K562 (cell line): ENCODE data around the gene MLF1. TPM values are rescaled to one million over a fixed set of nuclear protein-coding genes. Genes with fewer than 3 reads are reported as not detected.

Source experiments
- ATAC-seq: fragments of 200-7000 bp; cut with Tn5 transposase; 3 replicates; pipeline ENCODE4 v1.9.1; 2020; ENCODE audit warnings: moderate library complexity
- BruUV-seq: library from RNA; stranded (reverse); fragments of 400-500 nt; replicated peaks from 2 replicates; lab custom pipeline; 2021; lab: Mats Ljungman, UMichigan
- CTCF ChIA-PET: fragments of 300-600 bp; formaldehyde crosslinking; extraction: SDS; loops from one replicate; lab custom pipeline; 2021; ENCODE audit warnings: low intra/inter-chr PET ratio; lab: Yijun Ruan, JAX
- POLR2A ChIA-PET: fragments of 300-600, 350-650 bp; sonication (Branson Sonifier 250); formaldehyde crosslinking; extraction: SDS; loops from one replicate; lab custom pipeline; 2021; ENCODE audit warnings: antibody characterized with exemption, inconsistent platforms; lab: Yijun Ruan, JAX
- DNase-seq, 4 experiments: peaks; one replicate each; pipeline versions ENCODE4 v3.0.0 to v3.0.0-alpha.2; 2011 to 2018; ENCODE audit warnings: low spot score in 3 of 4, mixed read lengths in 3 of 4; ENCODE audit errors: extremely low read depth in 1 of 4
- FAIRE-seq: peaks from 2 replicates; lab custom pipeline; 2011; peaks lifted over from hg19 to GRCh38; lab: Jason Lieb, UNC
- H2AFZ ChIP-seq: 2 replicates; pipeline ENCODE4 v1.6.0; 2011; ENCODE audit warnings: low read depth, low read length, control low read depth, inconsistent platforms
- H3K27ac ChIP-seq: fragments of 200-600 bp; 3 replicates; pipeline ENCODE4 v1.8.0; 2011; ENCODE audit warnings: low read depth, mild to moderate bottlenecking, control low read depth, inconsistent platforms, low read length, moderate library complexity, mixed read lengths; ENCODE audit errors: extremely low read depth
- H3K27me3 ChIP-seq, 2 experiments: fragments of 300-600 bp in 1 of 2; 2 replicates in 1 of 2; 3 replicates in 1 of 2; pipeline versions ENCODE4 v1.6.0 to v1.8.0; 2011; ENCODE audit warnings: inconsistent platforms in 2 of 2, low read length in 2 of 2, mild to moderate bottlenecking in 1 of 2, mixed read lengths in 1 of 2, moderate library complexity in 1 of 2; ENCODE audit not compliant: control insufficient read depth in 2 of 2, insufficient read depth in 2 of 2
- H3K36me3 ChIP-seq: fragments of 300-600 bp; 3 replicates; pipeline ENCODE4 v1.8.0; 2011; ENCODE audit warnings: mild to moderate bottlenecking, low read length, inconsistent platforms; ENCODE audit not compliant: control insufficient read depth, insufficient read depth
- H3K4me1 ChIP-seq, 2 experiments: fragments of 200-600 bp in 1 of 2; replicated peaks in 1 of 2; 2 replicates in 1 of 2; 3 replicates in 1 of 2; pipeline versions ENCODE4 v1.5.1 to v1.8.0; 2011; ENCODE audit warnings: inconsistent platforms in 2 of 2, low read length in 2 of 2, mild to moderate bottlenecking in 1 of 2, mixed read lengths in 1 of 2, moderate library complexity in 1 of 2; ENCODE audit not compliant: control insufficient read depth in 2 of 2, insufficient read depth in 2 of 2
- H3K4me2 ChIP-seq: 2 replicates; pipeline ENCODE4 v1.6.1; 2011; ENCODE audit warnings: low read length, control low read depth, inconsistent platforms, mixed read lengths; ENCODE audit not compliant: insufficient read depth
- H3K4me3 ChIP-seq: fragments of 200-600 bp; sonication (generic), shearing (Covaris generic); 2 replicates; pipeline ENCODE4 v1.5.1; 2016; ENCODE audit warnings: control low read depth, inconsistent platforms
- H3K79me2 ChIP-seq: fragments of 200-600 bp; 3 replicates; pipeline ENCODE4 v1.8.0; 2011; ENCODE audit warnings: low read length, inconsistent platforms; ENCODE audit not compliant: control insufficient read depth, insufficient read depth
- H3K9ac ChIP-seq, 2 experiments: 2 replicates each; pipeline versions ENCODE4 v1.6.0 to v1.6.1; 2011; ENCODE audit warnings: low read depth in 2 of 2, low read length in 2 of 2, control low read depth in 1 of 2, inconsistent platforms in 1 of 2, mild to moderate bottlenecking in 1 of 2, mixed read lengths in 1 of 2; ENCODE audit not compliant: insufficient read depth in 1 of 2
- H3K9me1 ChIP-seq: one replicate; pipeline ENCODE4 v1.6.0; 2011; ENCODE audit warnings: inconsistent platforms, mild to moderate bottlenecking, low read length, moderate library complexity; ENCODE audit not compliant: control insufficient read depth, insufficient read depth
- H3K9me3 ChIP-seq: replicated peaks from 2 replicates; pipeline ENCODE4 v1.5.1; 2011; ENCODE audit warnings: low read depth, low read length, inconsistent platforms; ENCODE audit not compliant: control insufficient read depth, insufficient read depth
- H4K20me1 ChIP-seq: replicated peaks from 2 replicates; pipeline ENCODE4 v1.6.1; 2011; ENCODE audit warnings: low read length, inconsistent platforms, mixed read lengths; ENCODE audit not compliant: control insufficient read depth, insufficient read depth
- ESRRB ChIP-seq: fragments of 250-450 bp; sonication (Bioruptor Pico); IDR thresholded peaks from 2 replicates; pipeline ENCODE4 v1.5.0; 2020; ENCODE audit warnings: mild to moderate bottlenecking, moderate library complexity, borderline replicate concordance
- MYBL2 ChIP-seq, 2 experiments: fragments of 450-650 bp in 1 of 2; sonication (generic) in 1 of 2; formaldehyde crosslinking in 1 of 2; IDR thresholded peaks; 2 replicates each; pipeline versions ENCODE4 v1.6.1 to v1.8.1; 2017 to 2022; ENCODE audit warnings: borderline replicate concordance in 1 of 2, inconsistent platforms in 1 of 2, low read depth in 1 of 2, mild to moderate bottlenecking in 1 of 2, missing genetic modification reagents in 1 of 2, moderate library complexity in 1 of 2
- PRMT5 ChIP-seq: sonication (generic); formaldehyde crosslinking; IDR thresholded peaks from 2 replicates; pipeline ENCODE4 v1.5.0; 2020; ENCODE audit warnings: missing genetic modification reagents
- RBBP5 ChIP-seq: fragments of 200-600 bp; sonication (generic); IDR thresholded peaks from 2 replicates; pipeline ENCODE4 v1.6.1; 2012; ENCODE audit warnings: borderline replicate concordance, mild to moderate bottlenecking, low read length, control low read depth, inconsistent platforms; ENCODE audit not compliant: insufficient read depth, poor library complexity, severe bottlenecking
- SIN3B ChIP-seq: fragments of 450-650 bp; IDR thresholded peaks from 2 replicates; pipeline ENCODE4 v1.6.1; 2017; ENCODE audit warnings: low read depth, mild to moderate bottlenecking, moderate library complexity
- SMAD3 ChIP-seq: fragments of 450-650 bp; formaldehyde crosslinking; conservative IDR thresholded peaks from 2 replicates; pipeline ENCODE4 v1.4.0; 2020; ENCODE audit warnings: mild to moderate bottlenecking
- STAG1 ChIP-seq: sonication (generic); formaldehyde crosslinking; IDR thresholded peaks from 2 replicates; pipeline ENCODE4 v1.5.0; 2020; ENCODE audit warnings: missing genetic modification reagents, borderline replicate concordance
- XRCC5 ChIP-seq: fragments of 200-400 bp; formaldehyde crosslinking; IDR thresholded peaks from 2 replicates; pipeline ENCODE4 v1.6.1; 2017; ENCODE audit warnings: low read depth, mild to moderate bottlenecking, low read length
- ZBTB17 ChIP-seq: fragments of 450-650 bp; formaldehyde crosslinking; IDR thresholded peaks from 2 replicates; pipeline ENCODE4 v1.4.0; 2020; ENCODE audit warnings: mild to moderate bottlenecking
- ZFX ChIP-seq: sonication (generic); formaldehyde crosslinking; IDR thresholded peaks from 2 replicates; pipeline ENCODE4 v1.8.0; 2022; ENCODE audit warnings: mild to moderate bottlenecking, missing genetic modification reagents, moderate library complexity
- ZNF217 ChIP-seq: sonication (generic); formaldehyde crosslinking; IDR thresholded peaks from 2 replicates; pipeline ENCODE4 v1.8.0; 2022; ENCODE audit warnings: mild to moderate bottlenecking, missing genetic modification reagents
- in situ Hi-C: fragments of 300-500 bp; cut with MboI; formaldehyde crosslinking; loops from 4 replicates; pipeline ENCODE4 v1.15.0; 2018; ENCODE audit warnings: inconsistent platforms, mixed read lengths
- intact Hi-C: fragments of 100-400 bp; cut with micrococcal nuclease; formaldehyde crosslinking; loops from 2 replicates; pipeline ENCODE4 v1.14.2; 2022
- polyA plus RNA-seq, 8 experiments: library from polyadenylated mRNA; depleted of rRNA in 4 of 8; stranded (reverse) in 5 of 8; unstranded in 3 of 8; fragments of >200 nt; fragmentation: Nextera tagmentation in 2 of 8; fragmentation: Illumina TruSeq in 1 of 8; extraction: Ambion mirVana in 2 of 8; extraction: Trizol in 1 of 8; gene quantifications; 2 replicates each; pipeline versions ENCODE4 v1.2.1 to v1.2.3, GENCODE V29; 2011 to 2014; ENCODE audit warnings: inconsistent platforms in 1 of 8, missing spikeins in 1 of 8
- total RNA-seq, 7 experiments: library from RNA; depleted of rRNA in 6 of 7; stranded (reverse); fragments of >200 nt in 6 of 7; fragmentation: Illumina TruSeq in 2 of 7; extraction: Trizol in 2 of 7; gene quantifications; 2 replicates each; pipeline versions ENCODE4 v1.2.1 to v1.2.3, GENCODE V29; 2011 to 2021; ENCODE audit warnings: low replicate concordance in 1 of 7
- TF ChIP-seq, protein P1 (sequence below): fragments of 250-450 bp; sonication (Bioruptor Pico); IDR thresholded peaks from 2 replicates; pipeline ENCODE4 v1.5.1; 2021; ENCODE audit warnings: mild to moderate bottlenecking
- TF ChIP-seq, protein P2 (sequence below): fragments of 450-650 bp; IDR thresholded peaks from 2 replicates; pipeline ENCODE4 v1.6.1; 2017; ENCODE audit warnings: mild to moderate bottlenecking, moderate library complexity
- TF ChIP-seq, protein P3 (sequence below): sonication (generic); formaldehyde crosslinking; IDR thresholded peaks from 2 replicates; pipeline ENCODE4 v1.8.0; 2023; ENCODE audit warnings: missing genetic modification reagents, mild to moderate bottlenecking, borderline replicate concordance

The MLF1 gene
- total and polyA plus RNA-seq, 9 of the 15 experiments (the other 6 are each of a cell fraction or from before 2014, with no cell fraction given): 20.4 to 71.0 (median 27.1) TPM

DNA sequence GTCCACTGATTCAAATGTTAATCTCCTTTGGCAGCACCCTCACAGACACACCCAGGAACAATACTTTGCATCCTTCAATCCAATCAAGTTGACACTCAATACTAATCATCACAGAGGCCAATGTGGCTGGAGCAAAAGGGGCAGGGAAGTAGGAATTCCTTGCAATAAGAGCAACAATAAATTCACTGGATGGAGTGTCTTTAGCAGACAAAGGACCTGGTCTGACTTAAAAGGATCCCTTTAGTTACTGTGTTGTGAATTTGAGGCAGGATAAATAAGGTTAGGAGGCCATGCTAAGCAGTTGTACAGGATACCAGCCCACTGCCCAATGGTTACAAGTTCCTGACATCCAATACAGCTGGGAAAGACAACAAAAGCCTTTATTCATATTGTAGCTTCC is 61.0 kb downstream of the MLF1 start:
- H3K9me3 ChIP-seq: peaks cover 3% of the 10 kb centered on the region; the same call in 1 of the 2 replicates
- H3K4me3 ChIP-seq: no peak overlapping the region
- ChIA-PET POLR2A (interaction anchor here (1.0 kb wide), 1 partner anchor 157 kb away, joined by 4 read pairs; no protein-coding TSS in a partner anchor), CTCF (no interaction called here)
- no peaks in the 10 kb centered on the region for H3K9me1 ChIP-seq
- DNase-seq (no peak), FAIRE-seq (no peak), ATAC-seq (no peak)
- no peaks in the 10 kb centered on the region for H3K4me1 ChIP-seq
- H3K9ac ChIP-seq: no peak overlapping the region
- no TSS peak for BruUV-seq
- H3K27ac ChIP-seq: no peak overlapping the region
- no peaks in the 10 kb centered on the region for H3K79me2 ChIP-seq
- in situ Hi-C loops (no loop called here), intact Hi-C loops (no loop called here)
- no peaks in the 10 kb centered on the region for H3K27me3 ChIP-seq
- H3K4me2 ChIP-seq: no peak overlapping the region
- no peak overlapping the region for H2AFZ ChIP-seq
- no peaks in the 10 kb centered on the region for H3K36me3 ChIP-seq
- H4K20me1 ChIP-seq: no peaks in the 10 kb centered on the region
- TF ChIP-seq, protein P1, sequence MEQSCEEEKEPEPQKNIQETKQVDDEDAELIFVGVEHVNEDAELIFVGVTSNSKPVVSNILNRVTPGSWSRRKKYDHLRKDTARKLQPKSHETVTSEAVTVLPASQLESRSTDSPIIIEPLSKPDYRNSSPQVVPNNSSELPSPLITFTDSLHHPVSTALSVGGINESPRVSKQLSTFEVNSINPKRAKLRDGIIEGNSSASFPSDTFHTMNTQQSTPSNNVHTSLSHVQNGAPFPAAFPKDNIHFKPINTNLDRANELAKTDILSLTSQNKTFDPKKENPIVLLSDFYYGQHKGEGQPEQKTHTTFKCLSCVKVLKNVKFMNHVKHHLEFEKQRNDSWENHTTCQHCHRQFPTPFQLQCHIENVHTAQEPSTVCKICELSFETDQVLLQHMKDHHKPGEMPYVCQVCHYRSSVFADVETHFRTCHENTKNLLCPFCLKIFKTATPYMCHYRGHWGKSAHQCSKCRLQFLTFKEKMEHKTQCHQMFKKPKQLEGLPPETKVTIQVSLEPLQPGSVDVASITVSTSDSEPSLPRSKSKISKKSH (CRISPR knock-in tag): no peak
- no peak for TF ChIP-seq STAG1 (CRISPR knock-in tag)
- no peak for TF ChIP-seq SMAD3 (CRISPR knock-in tag)
- TF ChIP-seq MYBL2 (IDR thresholded peaks at IDR 0.05; ENCODE audit: low read depth): no peak
- TF ChIP-seq MYBL2 (CRISPR knock-in tag; IDR thresholded peaks at IDR 0.05; ENCODE audit: borderline replicate concordance): no peak
- TF ChIP-seq ZNF217 (CRISPR knock-in tag): no peak
- TF ChIP-seq ZBTB17 (CRISPR knock-in tag): no peak
- TF ChIP-seq SIN3B: no peak
- TF ChIP-seq ZFX (CRISPR knock-in tag): no peak
- TF ChIP-seq, protein P2, sequence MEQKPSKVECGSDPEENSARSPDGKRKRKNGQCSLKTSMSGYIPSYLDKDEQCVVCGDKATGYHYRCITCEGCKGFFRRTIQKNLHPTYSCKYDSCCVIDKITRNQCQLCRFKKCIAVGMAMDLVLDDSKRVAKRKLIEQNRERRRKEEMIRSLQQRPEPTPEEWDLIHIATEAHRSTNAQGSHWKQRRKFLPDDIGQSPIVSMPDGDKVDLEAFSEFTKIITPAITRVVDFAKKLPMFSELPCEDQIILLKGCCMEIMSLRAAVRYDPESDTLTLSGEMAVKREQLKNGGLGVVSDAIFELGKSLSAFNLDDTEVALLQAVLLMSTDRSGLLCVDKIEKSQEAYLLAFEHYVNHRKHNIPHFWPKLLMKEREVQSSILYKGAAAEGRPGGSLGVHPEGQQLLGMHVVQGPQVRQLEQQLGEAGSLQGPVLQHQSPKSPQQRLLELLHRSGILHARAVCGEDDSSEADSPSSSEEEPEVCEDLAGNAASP: no peak
- TF ChIP-seq, protein P3, sequence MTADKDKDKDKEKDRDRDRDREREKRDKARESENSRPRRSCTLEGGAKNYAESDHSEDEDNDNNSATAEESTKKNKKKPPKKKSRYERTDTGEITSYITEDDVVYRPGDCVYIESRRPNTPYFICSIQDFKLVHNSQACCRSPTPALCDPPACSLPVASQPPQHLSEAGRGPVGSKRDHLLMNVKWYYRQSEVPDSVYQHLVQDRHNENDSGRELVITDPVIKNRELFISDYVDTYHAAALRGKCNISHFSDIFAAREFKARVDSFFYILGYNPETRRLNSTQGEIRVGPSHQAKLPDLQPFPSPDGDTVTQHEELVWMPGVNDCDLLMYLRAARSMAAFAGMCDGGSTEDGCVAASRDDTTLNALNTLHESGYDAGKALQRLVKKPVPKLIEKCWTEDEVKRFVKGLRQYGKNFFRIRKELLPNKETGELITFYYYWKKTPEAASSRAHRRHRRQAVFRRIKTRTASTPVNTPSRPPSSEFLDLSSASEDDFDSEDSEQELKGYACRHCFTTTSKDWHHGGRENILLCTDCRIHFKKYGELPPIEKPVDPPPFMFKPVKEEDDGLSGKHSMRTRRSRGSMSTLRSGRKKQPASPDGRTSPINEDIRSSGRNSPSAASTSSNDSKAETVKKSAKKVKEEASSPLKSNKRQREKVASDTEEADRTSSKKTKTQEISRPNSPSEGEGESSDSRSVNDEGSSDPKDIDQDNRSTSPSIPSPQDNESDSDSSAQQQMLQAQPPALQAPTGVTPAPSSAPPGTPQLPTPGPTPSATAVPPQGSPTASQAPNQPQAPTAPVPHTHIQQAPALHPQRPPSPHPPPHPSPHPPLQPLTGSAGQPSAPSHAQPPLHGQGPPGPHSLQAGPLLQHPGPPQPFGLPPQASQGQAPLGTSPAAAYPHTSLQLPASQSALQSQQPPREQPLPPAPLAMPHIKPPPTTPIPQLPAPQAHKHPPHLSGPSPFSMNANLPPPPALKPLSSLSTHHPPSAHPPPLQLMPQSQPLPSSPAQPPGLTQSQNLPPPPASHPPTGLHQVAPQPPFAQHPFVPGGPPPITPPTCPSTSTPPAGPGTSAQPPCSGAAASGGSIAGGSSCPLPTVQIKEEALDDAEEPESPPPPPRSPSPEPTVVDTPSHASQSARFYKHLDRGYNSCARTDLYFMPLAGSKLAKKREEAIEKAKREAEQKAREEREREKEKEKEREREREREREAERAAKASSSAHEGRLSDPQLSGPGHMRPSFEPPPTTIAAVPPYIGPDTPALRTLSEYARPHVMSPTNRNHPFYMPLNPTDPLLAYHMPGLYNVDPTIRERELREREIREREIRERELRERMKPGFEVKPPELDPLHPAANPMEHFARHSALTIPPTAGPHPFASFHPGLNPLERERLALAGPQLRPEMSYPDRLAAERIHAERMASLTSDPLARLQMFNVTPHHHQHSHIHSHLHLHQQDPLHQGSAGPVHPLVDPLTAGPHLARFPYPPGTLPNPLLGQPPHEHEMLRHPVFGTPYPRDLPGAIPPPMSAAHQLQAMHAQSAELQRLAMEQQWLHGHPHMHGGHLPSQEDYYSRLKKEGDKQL (CRISPR knock-in tag): no peak
- no peak for TF ChIP-seq PRMT5
- no peak for TF ChIP-seq RBBP5
- TF ChIP-seq XRCC5: no peak
- TF ChIP-seq ESRRB (CRISPR knock-in tag): no peak
